SK-N-SH (cell line): Measurements from ENCODE around the gene HMOX1.

Experiments used
- RAD21 ChIP-seq: IDR thresholded peaks from 2 replicates; pipeline ENCODE4 v1.6.1; 2012; ENCODE audit warnings: mild to moderate bottlenecking, low read length
- TF ChIP-seq, protein P1 (sequence below): IDR thresholded peaks from 2 replicates; pipeline ENCODE4 v1.4.0; 2012; ENCODE audit warnings: low read depth, borderline replicate concordance

DNA sequence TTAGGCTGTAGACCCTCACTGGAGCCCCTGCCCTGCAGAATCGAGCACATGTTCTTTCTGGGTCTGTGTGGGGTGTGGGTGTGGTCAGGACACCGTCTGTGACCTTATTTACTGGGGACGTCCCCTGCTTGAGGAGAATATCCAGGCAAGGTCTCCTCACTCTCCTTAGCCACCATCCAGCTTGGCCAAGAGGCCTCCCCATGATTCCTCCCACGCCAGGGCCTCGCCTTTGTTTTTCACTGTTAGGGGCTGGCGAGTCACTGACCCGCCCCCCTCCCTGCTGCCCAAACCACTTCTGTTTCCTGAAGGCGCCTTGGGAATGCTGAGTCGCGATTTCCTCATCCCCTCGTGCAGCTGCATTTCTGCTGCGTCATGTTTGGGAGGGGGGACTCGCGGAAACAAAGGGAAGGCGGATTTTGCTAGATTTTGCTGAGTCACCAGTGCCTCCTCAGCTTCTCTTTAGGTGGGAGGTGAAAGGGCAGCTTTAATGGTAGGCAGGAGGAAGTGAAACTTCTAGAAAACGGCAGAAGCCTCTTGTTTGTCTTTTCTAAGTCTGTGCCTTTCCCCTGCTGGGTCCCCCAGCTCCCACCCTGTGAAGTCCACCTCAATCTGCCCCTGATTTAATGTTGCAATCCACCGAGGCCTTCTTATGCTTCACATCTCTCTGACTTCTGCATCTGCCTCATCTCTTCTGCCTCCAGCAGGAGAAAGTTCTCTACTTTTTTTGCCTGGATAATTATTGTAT lies 4.0 kb upstream of the HMOX1 start:
- TF ChIP-seq, protein P1, sequence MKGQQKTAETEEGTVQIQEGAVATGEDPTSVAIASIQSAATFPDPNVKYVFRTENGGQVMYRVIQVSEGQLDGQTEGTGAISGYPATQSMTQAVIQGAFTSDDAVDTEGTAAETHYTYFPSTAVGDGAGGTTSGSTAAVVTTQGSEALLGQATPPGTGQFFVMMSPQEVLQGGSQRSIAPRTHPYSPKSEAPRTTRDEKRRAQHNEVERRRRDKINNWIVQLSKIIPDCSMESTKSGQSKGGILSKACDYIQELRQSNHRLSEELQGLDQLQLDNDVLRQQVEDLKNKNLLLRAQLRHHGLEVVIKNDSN = no peak
- no peak for TF ChIP-seq RAD21
